Activated naive CD4-positive, alpha-beta T cell treated with anti-CD3 and anti-CD28 coated beads for 36 hours (primary cell): ENCODE results near the gene CENPN. TPM values are rescaled to one million over a fixed set of nuclear protein-coding genes. Genes with fewer than 3 reads are reported as not detected.

ENCODE experiments used
- CTCF ChIA-PET: fragments of 350-600 bp; sonication (Branson Sonifier 250); formaldehyde crosslinking; loops from one replicate; lab custom pipeline; 2021; ENCODE audit warnings: antibody characterized with exemption; lab: Charles Lee
- DNase-seq: peaks from one replicate; pipeline ENCODE4 v3.0.0-alpha.2; 2020
- H3K27ac Mint-ChIP-seq: one replicate; pipeline ENCODE4 v1.8.0; 2021; ENCODE audit warnings: mild to moderate bottlenecking, mixed read lengths
- H3K27me3 Mint-ChIP-seq: one replicate; pipeline ENCODE4 v1.8.0; 2021; ENCODE audit warnings: low read depth, mixed read lengths
- H3K36me3 Mint-ChIP-seq: one replicate; pipeline ENCODE4 v1.8.0; 2021; ENCODE audit warnings: low read depth, mixed read lengths
- H3K4me1 Mint-ChIP-seq: one replicate; pipeline ENCODE4 v1.8.0; 2021; ENCODE audit warnings: low read depth, mixed read lengths
- H3K4me3 Mint-ChIP-seq: one replicate; pipeline ENCODE4 v1.8.0; 2021; ENCODE audit warnings: mild to moderate bottlenecking, moderate library complexity, mixed read lengths
- H3K9me3 Mint-ChIP-seq: one replicate; pipeline ENCODE4 v1.8.0; 2021; ENCODE audit warnings: mixed read lengths
- intact Hi-C: fragments of 100-400 bp; cut with micrococcal nuclease; formaldehyde crosslinking; loops from one replicate; pipeline ENCODE4 v1.15.1; 2023
- total RNA-seq, 2 experiments: library from RNA; stranded (reverse); gene quantifications; one replicate each; pipeline ENCODE4 v1.2.3, GENCODE V29; 2021

CENPN gene
- total RNA-seq, 2 experiments from 2014 or later: 65.1 to 75.0 TPM

- intact Hi-C loops: no loop called here
- CTCF ChIA-PET: interaction anchor here (1.1 kb wide), 1 partner anchor 12 kb away, joined by 3 read pairs; no protein-coding TSS in a partner anchor
- DNase-seq: no peak
- Mint-ChIP-seq H3K27me3 (no peaks in the 10 kb centered on the region), H3K4me1 (peaks cover 6% of the 10 kb centered on the region), H3K27ac (no peak overlapping the region), H3K36me3 (peaks cover 19% of the 10 kb centered on the region), H3K9me3 (no peaks in the 10 kb centered on the region), H3K4me3 (no peak overlapping the region)
Measured at GRCh38 chr16:80976946-80977345, 30.1 kb upstream of the CENPN start.

- Mint-ChIP-seq H3K4me1 (peaks cover 6% of the 10 kb centered on the region), H3K9me3 (no peaks in the 10 kb centered on the region)
Measured at GRCh38 chr16:80981103-80981502, 25.9 kb upstream of the CENPN start.

GRCh38 chr16:80982646-80983045 is 24.4 kb upstream of the CENPN start:
- intact Hi-C loops: no loop called here
- H3K4me3 Mint-ChIP-seq: no peak overlapping the region
- H3K4me1 Mint-ChIP-seq: peaks cover 16% of the 10 kb centered on the region
- H3K27me3 Mint-ChIP-seq: no peaks in the 10 kb centered on the region
- CTCF ChIA-PET: no interaction called here
- peaks cover 19% of the 10 kb centered on the region for H3K36me3 Mint-ChIP-seq
- no peaks in the 10 kb centered on the region for H3K9me3 Mint-ChIP-seq
- no peak overlapping the region for H3K27ac Mint-ChIP-seq
- no peak for DNase-seq

More at GRCh38 chr16:80981103-80981502, 25.9 kb upstream of the CENPN start:
- no peak overlapping the region for H3K4me3 Mint-ChIP-seq
- intact Hi-C loops: no loop called here
- no peaks in the 10 kb centered on the region for H3K27me3 Mint-ChIP-seq
- CTCF ChIA-PET: interaction anchor here (0.9 kb wide), 1 partner anchor 55 kb away, joined by 3 read pairs; the partner anchor contains the start of gene ATMIN
- DNase-seq: no peak
- H3K27ac Mint-ChIP-seq: no peak overlapping the region
- peaks cover 18% of the 10 kb centered on the region for H3K36me3 Mint-ChIP-seq

GRCh38 chr16:80984124-80984892 is 22.7 kb upstream of the CENPN start:
- intact Hi-C loops: no loop called here
- Mint-ChIP-seq H3K27me3 (no peaks in the 10 kb centered on the region), H3K4me3 (no peak overlapping the region), H3K4me1 (peaks cover 25% of the 10 kb centered on the region), H3K9me3 (no peaks in the 10 kb centered on the region), H3K36me3 (peaks cover 12% of the 10 kb centered on the region), H3K27ac (no peak overlapping the region)
- DNase-seq: no peak
- CTCF ChIA-PET: no interaction called here

GRCh38 chr16:80985611-80986010 is 21.4 kb upstream of the CENPN start:
- Mint-ChIP-seq H3K4me3 (no peak overlapping the region), H3K27me3 (no peaks in the 10 kb centered on the region), H3K9me3 (no peaks in the 10 kb centered on the region), H3K4me1 (peaks cover 35% of the 10 kb centered on the region), H3K36me3 (peaks cover 19% of the 10 kb centered on the region), H3K27ac (no peak overlapping the region)
- CTCF ChIA-PET: interaction anchor here (0.5 kb wide), 1 partner anchor 38 kb away, joined by 3 read pairs; no protein-coding TSS in a partner anchor
- intact Hi-C loops: no loop called here
- no peak for DNase-seq

- H3K4me3 Mint-ChIP-seq: no peak overlapping the region
- no peaks in the 10 kb centered on the region for H3K9me3 Mint-ChIP-seq
- peaks cover 24% of the 10 kb centered on the region for H3K36me3 Mint-ChIP-seq
- no peak overlapping the region for H3K27ac Mint-ChIP-seq
- DNase-seq: no peak
- intact Hi-C loops: no loop called here
- CTCF ChIA-PET: no interaction called here
- H3K27me3 Mint-ChIP-seq: no peaks in the 10 kb centered on the region
- peaks cover 39% of the 10 kb centered on the region for H3K4me1 Mint-ChIP-seq
Measured at GRCh38 chr16:80986557-80986956, 20.5 kb upstream of the CENPN start.

GRCh38 chr16:80988756-80989155 is 18.3 kb upstream of the CENPN start:
- Mint-ChIP-seq H3K9me3 (no peaks in the 10 kb centered on the region), H3K36me3 (peaks cover 34% of the 10 kb centered on the region), H3K27me3 (no peaks in the 10 kb centered on the region), H3K27ac (no peak overlapping the region), H3K4me1 (peaks cover 46% of the 10 kb centered on the region), H3K4me3 (no peak overlapping the region)
- no peak for DNase-seq
- CTCF ChIA-PET: interaction anchor here (0.7 to 1.1 kb wide), 2 partner anchors 12 to 894 kb away, joined by 3 read pairs; no protein-coding TSS in a partner anchor
- intact Hi-C loops: no loop called here

GRCh38 chr16:80989801-80990200 is 17.2 kb upstream of the CENPN start:
- no peaks in the 10 kb centered on the region for H3K27me3 Mint-ChIP-seq
- H3K9me3 Mint-ChIP-seq: no peaks in the 10 kb centered on the region
- DNase-seq: no peak
- CTCF ChIA-PET: interaction anchor here (1.0 to 1.3 kb wide), 2 partner anchors 15 to 41 kb away, joined by 3 to 5 read pairs; no protein-coding TSS in a partner anchor
- peaks cover 33% of the 10 kb centered on the region for H3K36me3 Mint-ChIP-seq
- no peak overlapping the region for H3K4me3 Mint-ChIP-seq
- H3K27ac Mint-ChIP-seq: no peak overlapping the region
- intact Hi-C loops: no loop called here
- peaks cover 57% of the 10 kb centered on the region for H3K4me1 Mint-ChIP-seq

GRCh38 chr16:80990577-80990976 is 16.4 kb upstream of the CENPN start:
- Mint-ChIP-seq H3K9me3 (no peaks in the 10 kb centered on the region), H3K36me3 (peaks cover 32% of the 10 kb centered on the region), H3K4me3 (no peak overlapping the region), H3K4me1 (peaks cover 56% of the 10 kb centered on the region), H3K27me3 (no peaks in the 10 kb centered on the region), H3K27ac (no peak overlapping the region)
- no peak for DNase-seq
- intact Hi-C loops: no loop called here
- CTCF ChIA-PET: interaction anchor here (1.0 to 1.3 kb wide), 2 partner anchors 14 to 42 kb away, joined by 3 to 5 read pairs; no protein-coding TSS in a partner anchor

- DNase-seq: no peak
- intact Hi-C loops: no loop called here
- H3K9me3 Mint-ChIP-seq: no peaks in the 10 kb centered on the region
- CTCF ChIA-PET: interaction anchor here (1.0 kb wide), 1 partner anchor 13 kb away, joined by 3 read pairs; no protein-coding TSS in a partner anchor
- peaks cover 54% of the 10 kb centered on the region for H3K4me1 Mint-ChIP-seq
- H3K27ac Mint-ChIP-seq: no peak overlapping the region
- no peak overlapping the region for H3K4me3 Mint-ChIP-seq
- H3K27me3 Mint-ChIP-seq: no peaks in the 10 kb centered on the region
- peaks cover 32% of the 10 kb centered on the region for H3K36me3 Mint-ChIP-seq
Measured at GRCh38 chr16:80990978-80991377, 16.0 kb upstream of the CENPN start.

GRCh38 chr16:80991792-80992430 is 15.1 kb upstream of the CENPN start:
- H3K27me3 Mint-ChIP-seq: no peaks in the 10 kb centered on the region
- H3K4me3 Mint-ChIP-seq: no peak overlapping the region
- peaks cover 52% of the 10 kb centered on the region for H3K4me1 Mint-ChIP-seq
- no peak for DNase-seq
- no peak overlapping the region for H3K27ac Mint-ChIP-seq
- CTCF ChIA-PET: no interaction called here
- H3K36me3 Mint-ChIP-seq: peaks cover 30% of the 10 kb centered on the region
- intact Hi-C loops: no loop called here
- H3K9me3 Mint-ChIP-seq: no peaks in the 10 kb centered on the region

- Mint-ChIP-seq H3K27me3 (no peaks in the 10 kb centered on the region), H3K36me3 (peaks cover 31% of the 10 kb centered on the region), H3K4me3 (no peak overlapping the region), H3K4me1 (peaks cover 53% of the 10 kb centered on the region), H3K27ac (no peak overlapping the region), H3K9me3 (no peaks in the 10 kb centered on the region)
- CTCF ChIA-PET: interaction anchor here (1.2 to 1.4 kb wide), 4 partner anchors 10 to 43 kb away, joined by 4 to 6 read pairs (median 5); partner anchors contain the start of gene ATMIN
- no peak for DNase-seq
- intact Hi-C loops: no loop called here
Measured at GRCh38 chr16:80992676-80993293, 14.2 kb upstream of the CENPN start.
